Measurements from ENCODE around the gene CDKN2B. TPM values are rescaled to one million over a fixed set of nuclear protein-coding genes. Genes with fewer than 3 reads are reported as not detected.
A peak's percentile ranks its signal among the peaks of the same experiment; 100 is the strongest.
"Not testable (repeated sequence)": the region's sequence is repeated elsewhere in the genome, so short reads cannot be mapped to it uniquely, and the experiment has no call there.

The CDKN2B gene
- total RNA-seq, 2 donors from 2014 or later: 0.19 to 0.76 TPM

DNA sequence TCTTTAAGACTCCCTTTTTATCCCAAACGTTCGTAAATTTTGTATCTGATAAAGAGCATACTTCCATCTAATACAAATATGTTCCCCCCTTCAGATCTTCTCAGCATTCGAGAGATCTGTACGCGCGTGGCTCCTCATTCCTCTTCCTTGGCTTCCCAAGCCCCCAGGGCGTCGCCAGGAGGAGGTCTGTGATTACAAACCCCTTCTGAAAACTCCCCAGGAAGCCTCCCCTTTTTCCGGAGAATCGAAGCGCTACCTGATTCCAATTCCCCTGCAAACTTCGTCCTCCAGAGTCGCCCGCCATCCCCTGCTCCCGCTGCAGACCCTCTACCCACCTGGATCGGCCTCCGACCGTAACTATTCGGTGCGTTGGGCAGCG, 34.8 kb downstream of the CDKN2B start:
- Mint-ChIP-seq H3K4me3 (peak overlapping the region; percentile 71), H3K36me3 (ENCODE audit: low read depth) (peaks cover 39% of the 10 kb centered on the region), H3K9me3 (no peaks in the 10 kb centered on the region), H3K4me1 (peaks cover 16% of the 10 kb centered on the region), H3K27me3 (peaks cover 81% of the 10 kb centered on the region), H3K27ac (no peak overlapping the region)
- no peak for ATAC-seq (replicated peaks)

DNA sequence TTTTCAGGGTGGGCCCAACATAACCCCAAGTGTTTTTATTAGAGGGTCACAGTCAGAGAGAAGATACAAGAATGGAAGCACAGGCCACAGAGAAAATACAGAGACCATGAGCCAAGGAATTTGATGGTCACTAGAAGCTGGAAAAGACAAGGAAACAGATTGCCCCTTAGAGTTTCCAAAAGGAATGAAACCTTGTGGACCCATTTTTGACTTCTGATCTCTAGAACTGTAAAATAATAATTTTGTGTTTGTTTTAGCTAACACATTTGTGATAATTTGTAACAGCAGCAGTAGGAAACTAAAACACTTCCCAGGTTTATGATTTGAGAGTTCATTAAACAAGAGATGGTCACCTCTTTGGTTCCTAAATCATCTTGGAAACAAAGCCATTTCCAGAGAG, 36.7 kb downstream of the CDKN2B start:
- Mint-ChIP-seq H3K9me3 (peaks cover 8% of the 10 kb centered on the region), H3K4me1 (peaks cover 22% of the 10 kb centered on the region), H3K36me3 (ENCODE audit: low read depth) (peaks cover 49% of the 10 kb centered on the region), H3K27me3 (peaks cover 85% of the 10 kb centered on the region), H3K27ac (no peak overlapping the region), H3K4me3 (no peak overlapping the region)
- no peak for ATAC-seq (replicated peaks)

DNA sequence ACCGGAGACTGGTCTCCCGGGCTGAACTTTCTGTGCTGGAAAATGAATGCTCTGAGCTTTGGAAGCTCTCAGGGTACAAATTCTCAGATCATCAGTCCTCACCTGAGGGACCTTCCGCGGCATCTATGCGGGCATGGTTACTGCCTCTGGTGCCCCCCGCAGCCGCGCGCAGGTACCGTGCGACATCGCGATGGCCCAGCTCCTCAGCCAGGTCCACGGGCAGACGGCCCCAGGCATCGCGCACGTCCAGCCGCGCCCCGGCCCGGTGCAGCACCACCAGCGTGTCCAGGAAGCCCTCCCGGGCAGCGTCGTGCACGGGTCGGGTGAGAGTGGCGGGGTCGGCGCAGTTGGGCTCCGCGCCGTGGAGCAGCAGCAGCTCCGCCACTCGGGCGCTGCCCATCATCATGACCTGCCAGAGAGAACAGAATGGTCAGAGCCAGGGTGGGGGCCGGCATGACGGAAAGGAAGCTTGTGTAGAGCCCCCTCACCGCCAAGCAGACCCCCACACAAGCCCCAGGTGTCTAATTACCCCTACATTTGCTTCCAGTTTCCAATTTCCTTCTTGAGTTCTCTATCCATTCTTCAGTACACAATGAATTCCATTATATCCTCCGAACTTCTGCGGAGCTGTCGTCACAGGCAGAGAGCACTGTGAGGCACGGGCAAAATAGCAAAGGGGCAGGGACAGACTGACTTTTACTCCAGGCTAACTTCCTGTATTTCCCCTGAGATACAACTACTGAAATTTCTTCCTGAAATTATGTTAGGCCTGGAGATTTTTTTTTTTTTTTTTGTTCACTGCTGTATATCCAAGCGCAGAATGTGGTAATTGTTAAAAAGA, 38.1 kb downstream of the CDKN2B start:
- Mint-ChIP-seq H3K27ac (no peak overlapping the region), H3K4me3 (no peak overlapping the region), H3K9me3 (peaks cover 11% of the 10 kb centered on the region), H3K36me3 (ENCODE audit: low read depth) (peaks cover 55% of the 10 kb centered on the region), H3K27me3 (peaks cover 90% of the 10 kb centered on the region), H3K4me1 (peaks cover 24% of the 10 kb centered on the region)
- ATAC-seq (replicated peaks): no peak

DNA sequence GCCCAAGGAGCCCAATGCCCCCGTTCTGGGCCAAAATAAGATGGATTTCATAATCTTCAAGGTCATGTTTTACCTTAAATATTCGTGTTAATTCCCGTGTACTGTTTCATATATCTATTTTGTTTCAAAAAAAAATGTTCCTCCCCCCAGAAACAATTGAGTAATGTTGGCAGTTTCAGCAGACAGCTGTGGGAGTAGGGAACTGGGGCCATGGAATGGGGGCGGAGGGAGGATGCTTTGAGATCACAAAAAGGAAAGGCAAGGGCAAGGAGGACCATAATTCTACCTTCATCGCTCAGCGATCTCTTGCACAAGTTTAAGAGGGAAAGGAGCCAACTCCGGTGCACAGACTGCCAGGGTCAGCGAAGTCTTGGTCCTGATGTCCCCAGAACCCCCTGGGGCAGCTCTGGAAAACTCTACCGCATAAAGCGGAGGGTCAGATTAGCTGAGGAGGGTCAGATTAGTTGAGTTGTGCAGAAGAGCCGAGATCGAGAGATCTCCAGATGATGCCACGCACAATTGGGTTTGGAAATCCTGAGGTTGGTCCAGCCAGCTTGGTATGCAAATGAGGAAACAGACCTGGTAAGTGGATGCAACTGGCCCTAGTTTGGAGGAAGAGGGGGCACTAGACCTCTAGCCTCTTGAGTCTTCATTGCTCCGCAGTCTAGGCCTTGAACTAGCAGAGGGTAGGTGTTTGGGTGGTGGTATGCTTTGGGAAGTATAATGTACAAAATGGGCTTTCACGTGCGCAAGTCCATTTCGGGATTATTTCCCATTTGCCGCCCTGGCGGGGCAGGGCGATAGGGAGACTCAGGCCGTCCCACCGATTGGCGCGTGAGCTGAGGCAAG, 38.9 kb downstream of the CDKN2B start:
- no peak for ATAC-seq (replicated peaks)
- peaks cover 31% of the 10 kb centered on the region for H3K4me1 Mint-ChIP-seq
- H3K27me3 Mint-ChIP-seq: peaks cover 90% of the 10 kb centered on the region
- H3K4me3 Mint-ChIP-seq: no peak overlapping the region
- peaks cover 52% of the 10 kb centered on the region for H3K36me3 Mint-ChIP-seq (ENCODE audit: low read depth)
- no peak overlapping the region for H3K27ac Mint-ChIP-seq
- H3K9me3 Mint-ChIP-seq: peaks cover 11% of the 10 kb centered on the region

DNA sequence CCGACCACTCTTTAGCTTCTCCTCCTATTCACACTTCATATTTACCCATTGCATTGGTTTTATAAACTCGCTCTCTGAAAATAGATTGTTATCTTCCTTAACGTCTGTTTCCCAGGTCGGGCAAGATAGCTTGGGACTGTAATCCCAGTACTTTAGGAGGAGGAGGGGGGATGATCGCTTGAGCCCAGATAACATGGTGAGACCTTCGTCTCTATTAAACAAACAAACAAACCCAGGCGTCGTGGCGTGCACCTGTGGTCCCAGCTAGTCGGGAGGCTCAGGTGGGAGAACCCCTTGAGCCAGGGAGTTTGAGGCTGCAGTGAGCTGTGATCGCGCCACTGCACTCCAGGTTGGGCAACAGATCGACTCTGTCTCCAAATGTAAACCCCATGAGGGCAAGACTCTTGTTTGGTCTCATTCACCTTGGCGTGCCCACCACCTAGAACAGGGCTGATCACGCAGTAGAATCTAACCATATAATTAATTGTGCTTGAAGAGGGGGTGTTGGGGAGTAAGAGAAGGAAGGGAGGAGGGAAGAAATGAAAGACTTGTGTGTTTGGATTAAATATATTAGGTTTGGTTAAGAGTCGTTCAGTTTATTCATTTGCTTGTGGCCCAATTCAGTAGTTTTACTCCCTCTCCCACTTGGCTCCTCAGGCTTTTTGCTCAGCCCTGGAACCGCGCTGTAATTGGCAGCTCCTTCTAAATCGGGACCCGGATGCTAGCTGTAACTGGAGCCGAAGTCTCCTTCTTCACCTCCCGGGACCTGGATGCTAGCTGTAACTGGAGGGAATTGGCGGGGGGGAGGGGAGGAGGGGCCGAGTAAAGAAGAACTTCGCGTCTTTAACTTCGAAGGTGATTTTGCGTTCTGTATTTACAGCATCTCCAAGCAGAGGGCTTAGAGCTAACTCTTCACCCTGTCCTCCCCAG, 39.8 kb downstream of the CDKN2B start:
- Mint-ChIP-seq H3K9me3 (peaks cover 11% of the 10 kb centered on the region), H3K36me3 (ENCODE audit: low read depth) (peaks cover 43% of the 10 kb centered on the region), H3K4me1 (peaks cover 26% of the 10 kb centered on the region), H3K27me3 (peaks cover 83% of the 10 kb centered on the region), H3K4me3 (peak overlapping the region; percentile 40), H3K27ac (peak overlapping the region; percentile 20)
- ATAC-seq (replicated peaks): no peak

DNA sequence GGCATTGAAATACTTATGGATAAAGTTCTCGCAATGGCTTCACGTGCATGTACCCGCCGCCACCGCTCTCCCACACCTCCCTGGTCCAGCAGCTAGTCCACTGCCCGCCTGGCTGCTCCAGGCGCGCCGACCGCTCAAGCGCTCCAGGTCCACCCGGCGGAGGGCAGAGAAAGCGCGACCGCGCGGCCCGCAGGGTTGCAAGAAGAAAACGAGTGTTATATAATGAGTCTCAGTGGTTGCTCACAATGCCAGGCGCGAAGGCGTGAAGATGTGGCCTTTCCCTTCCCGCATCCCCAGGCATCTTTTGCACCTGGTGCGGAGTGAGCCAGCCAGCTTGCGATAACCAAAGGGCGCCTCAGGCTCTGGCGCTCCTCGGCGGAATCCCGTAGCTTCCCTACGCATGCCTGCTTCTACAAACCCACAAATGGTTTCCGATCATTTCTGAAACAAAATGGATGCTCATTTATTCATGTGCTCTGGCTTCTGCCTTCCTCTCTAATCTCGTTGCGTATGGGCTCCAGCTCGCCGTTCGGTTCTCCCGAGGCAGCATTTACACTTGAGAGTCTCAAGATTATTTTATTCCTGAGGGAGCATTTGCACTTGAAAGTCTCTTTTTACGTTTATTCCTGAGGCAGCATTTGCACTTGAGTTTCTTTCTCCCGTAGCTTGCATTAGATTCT, 40.6 kb downstream of the CDKN2B start:
- no peak for ATAC-seq (replicated peaks)
- H3K4me3 Mint-ChIP-seq: peak overlapping the region; percentile 40
- H3K36me3 Mint-ChIP-seq (ENCODE audit: low read depth): peaks cover 43% of the 10 kb centered on the region
- H3K9me3 Mint-ChIP-seq: peaks cover 11% of the 10 kb centered on the region
- peak overlapping the region; percentile 20 for H3K27ac Mint-ChIP-seq
- H3K4me1 Mint-ChIP-seq: peaks cover 24% of the 10 kb centered on the region
- peaks cover 83% of the 10 kb centered on the region for H3K27me3 Mint-ChIP-seq

DNA sequence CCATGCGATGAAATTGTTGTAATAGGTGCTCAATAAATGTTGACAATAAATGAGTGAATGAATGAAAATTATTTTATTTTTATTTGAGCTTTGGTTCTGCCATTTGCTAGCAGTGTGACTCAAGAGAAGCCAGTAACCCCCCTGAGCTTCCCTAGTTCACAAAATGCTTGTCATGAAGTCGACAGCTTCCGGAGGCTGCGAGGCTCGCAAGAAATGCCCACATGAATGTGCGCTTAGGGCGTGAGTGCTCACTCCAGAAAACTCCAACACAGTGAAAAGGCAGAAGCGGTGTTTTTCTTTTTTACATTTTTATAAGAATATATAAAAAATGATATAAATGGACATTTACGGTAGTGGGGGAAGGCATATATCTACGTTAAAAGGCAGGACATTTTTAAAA, 41.4 kb downstream of the CDKN2B start:
- Mint-ChIP-seq H3K4me1 (peaks cover 24% of the 10 kb centered on the region), H3K36me3 (ENCODE audit: low read depth) (peaks cover 45% of the 10 kb centered on the region), H3K27me3 (peaks cover 86% of the 10 kb centered on the region), H3K4me3 (no peak overlapping the region), H3K9me3 (peaks cover 11% of the 10 kb centered on the region), H3K27ac (no peak overlapping the region)
- no peak for ATAC-seq (replicated peaks)

DNA sequence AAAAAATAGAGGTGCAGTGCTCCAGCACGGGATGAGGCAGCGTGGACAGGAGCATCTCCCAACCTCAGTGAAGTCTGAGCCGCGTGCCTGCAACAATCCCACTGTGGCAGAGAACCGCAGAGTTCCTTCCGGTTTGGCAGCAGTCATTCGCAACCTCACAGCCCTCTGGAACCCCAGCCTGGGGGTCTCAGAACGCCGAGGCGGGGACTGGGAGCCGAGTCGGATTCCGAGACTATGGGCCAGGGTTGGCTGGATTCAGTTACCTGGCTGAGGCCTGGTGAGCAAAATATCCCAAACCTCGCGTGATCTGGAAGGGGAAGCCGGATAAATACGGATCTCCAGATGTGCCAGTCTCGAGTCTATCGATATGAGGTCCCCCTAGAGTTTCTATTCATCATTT, 41.9 kb downstream of the CDKN2B start:
- Mint-ChIP-seq H3K27me3 (peaks cover 86% of the 10 kb centered on the region), H3K4me1 (peaks cover 24% of the 10 kb centered on the region), H3K36me3 (ENCODE audit: low read depth) (peaks cover 40% of the 10 kb centered on the region), H3K9me3 (peaks cover 11% of the 10 kb centered on the region), H3K4me3 (no peak overlapping the region), H3K27ac (no peak overlapping the region)
- no peak for ATAC-seq (replicated peaks)

DNA sequence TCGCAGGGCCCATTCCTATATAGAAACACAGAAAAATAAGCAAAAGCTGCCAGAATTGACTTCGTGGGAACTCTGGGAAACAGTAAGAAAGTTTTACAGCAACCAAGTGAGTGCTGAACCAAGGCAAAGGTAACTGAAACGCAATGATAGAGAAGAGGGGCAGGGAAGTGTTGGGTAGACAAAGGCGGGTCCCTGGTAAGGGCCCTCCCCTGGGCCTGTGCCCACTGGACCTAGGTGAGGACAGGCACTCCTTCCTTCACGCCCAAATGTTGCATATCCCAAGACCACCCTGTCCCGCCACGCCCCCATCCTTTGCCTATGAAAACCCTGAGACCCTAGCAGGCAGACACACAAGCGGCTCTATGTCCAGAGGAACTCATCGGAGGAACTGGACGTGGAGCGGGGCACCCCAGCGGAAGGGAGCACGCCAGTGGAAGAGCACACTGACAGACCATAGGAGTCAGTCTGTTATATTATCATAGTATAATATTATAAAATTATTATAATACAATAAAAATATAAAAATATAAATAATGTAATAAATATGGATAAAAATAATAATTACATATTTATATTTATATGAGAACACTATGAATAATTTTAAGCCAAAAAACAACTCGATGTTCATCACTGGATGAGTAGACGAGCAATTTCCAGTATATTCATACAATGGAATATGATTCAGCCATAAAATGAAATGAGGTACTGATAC, 42.8 kb downstream of the CDKN2B start:
- Mint-ChIP-seq H3K27ac (no peak overlapping the region), H3K36me3 (ENCODE audit: low read depth) (peaks cover 38% of the 10 kb centered on the region), H3K9me3 (peaks cover 11% of the 10 kb centered on the region), H3K4me1 (peaks cover 23% of the 10 kb centered on the region), H3K27me3 (peaks cover 84% of the 10 kb centered on the region), H3K4me3 (peak overlapping the region; percentile 63)
- ATAC-seq (replicated peaks): no peak

DNA sequence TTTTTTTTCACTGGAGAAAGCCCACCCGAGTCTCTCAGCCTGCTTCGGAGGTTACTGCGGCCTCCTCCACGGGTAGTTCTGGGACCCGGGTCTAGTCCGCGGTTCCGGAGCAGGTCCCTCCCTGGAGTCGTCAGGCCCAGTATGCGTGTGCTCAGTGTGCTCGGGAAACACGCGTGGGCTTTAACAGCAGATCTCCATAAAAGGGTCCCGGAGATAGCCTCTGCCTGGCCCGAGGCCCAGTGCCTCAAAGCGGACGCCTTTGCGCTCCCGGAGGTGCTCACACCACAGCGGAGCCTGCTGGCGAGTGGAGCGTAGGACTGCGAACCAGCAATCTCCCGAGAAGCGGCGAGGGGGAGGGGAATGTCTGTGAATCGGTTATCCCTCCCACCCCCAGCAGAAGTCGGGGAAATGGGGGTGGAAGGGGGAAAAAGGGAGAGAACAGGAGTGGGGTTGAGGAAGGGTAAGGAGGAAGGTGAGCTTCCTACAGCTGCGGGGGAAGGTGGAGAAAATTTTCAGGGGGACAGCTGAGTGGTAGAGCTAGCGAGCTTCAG, 43.6 kb downstream of the CDKN2B start:
- H3K27ac Mint-ChIP-seq: peak overlapping the region; percentile 19
- H3K9me3 Mint-ChIP-seq: peaks cover 11% of the 10 kb centered on the region
- H3K36me3 Mint-ChIP-seq (ENCODE audit: low read depth): peaks cover 33% of the 10 kb centered on the region
- peak; percentile 79 for ATAC-seq (replicated peaks)
- peaks cover 20% of the 10 kb centered on the region for H3K4me1 Mint-ChIP-seq
- peaks cover 83% of the 10 kb centered on the region for H3K27me3 Mint-ChIP-seq
- peak overlapping the region; percentile 63 for H3K4me3 Mint-ChIP-seq

DNA sequence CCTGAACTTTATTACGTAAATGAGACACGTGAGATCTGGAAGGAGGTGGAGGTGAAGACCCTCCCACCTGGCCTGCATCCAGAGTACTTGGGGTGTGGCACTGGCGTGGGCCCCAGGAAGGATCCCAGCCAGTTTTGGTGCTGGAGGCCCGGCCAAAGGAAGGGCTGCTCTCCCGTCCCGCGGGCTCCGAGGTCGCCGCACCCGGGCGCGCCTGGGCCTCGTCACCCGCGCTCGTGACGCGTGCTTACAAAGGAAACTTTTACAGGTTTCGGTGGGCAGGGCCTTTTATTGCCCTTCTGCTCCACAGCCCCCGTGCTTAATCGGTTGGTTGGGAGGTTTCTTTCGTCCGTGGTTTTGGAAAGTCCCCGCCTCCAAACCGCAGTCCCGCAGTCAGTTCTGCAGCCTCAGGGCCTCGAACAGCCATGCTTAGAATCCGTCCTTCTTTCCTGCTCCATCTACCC, 44.1 kb downstream of the CDKN2B start:
- Mint-ChIP-seq H3K36me3 (ENCODE audit: low read depth) (peaks cover 28% of the 10 kb centered on the region), H3K27ac (no peak overlapping the region), H3K27me3 (peaks cover 83% of the 10 kb centered on the region), H3K4me3 (peak overlapping the region; percentile 63), H3K4me1 (peaks cover 17% of the 10 kb centered on the region), H3K9me3 (peaks cover 11% of the 10 kb centered on the region)
- ATAC-seq (replicated peaks): peak; percentile 78

DNA sequence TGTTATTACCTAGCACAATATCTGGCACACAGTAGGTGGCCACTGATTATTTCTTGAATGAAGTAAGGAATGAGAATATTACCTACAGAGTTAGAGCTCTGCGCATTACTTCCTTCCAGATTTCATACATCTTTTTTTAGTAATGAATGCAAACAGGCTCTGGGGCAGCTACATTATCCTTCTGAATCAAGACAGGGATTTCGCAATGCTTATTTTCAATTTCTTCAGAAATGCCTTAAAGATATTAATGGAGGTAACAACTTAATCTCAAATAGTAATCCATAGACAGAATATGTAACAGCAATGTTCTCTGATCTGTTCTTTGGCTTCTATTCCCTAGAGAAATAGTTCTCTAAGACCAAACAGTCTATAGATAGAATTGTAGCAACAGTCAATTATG, 47.5 kb downstream of the CDKN2B start:
- H3K9me3 Mint-ChIP-seq: peaks cover under 1% of the 10 kb centered on the region
- H3K36me3 Mint-ChIP-seq (ENCODE audit: low read depth): peaks cover 7% of the 10 kb centered on the region
- H3K27me3 Mint-ChIP-seq: peaks cover 53% of the 10 kb centered on the region
- no peak for ATAC-seq (replicated peaks)
- peaks cover 9% of the 10 kb centered on the region for H3K4me1 Mint-ChIP-seq
- no peak overlapping the region for H3K27ac Mint-ChIP-seq
- H3K4me3 Mint-ChIP-seq: no peak overlapping the region

DNA sequence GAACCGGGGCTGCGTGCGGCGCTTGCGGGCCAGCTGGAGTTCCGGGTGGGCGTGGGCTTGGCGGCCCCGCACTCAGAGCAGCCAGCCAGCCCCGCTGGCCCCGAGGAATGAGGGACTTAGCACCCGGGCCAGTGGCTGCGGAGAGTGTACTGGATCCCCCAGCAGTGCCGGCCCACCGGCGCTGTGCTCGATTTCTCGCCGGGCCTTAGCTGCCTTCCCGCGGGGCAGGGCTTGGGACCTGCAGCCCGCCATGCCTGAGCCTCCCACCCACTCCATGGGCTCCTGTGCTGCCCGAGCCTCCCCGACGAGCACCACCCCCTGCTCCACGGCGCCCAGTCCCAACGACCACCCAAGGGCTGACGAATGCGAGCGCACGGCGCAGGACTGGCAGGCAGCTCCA, 49.8 kb downstream of the CDKN2B start:
- not testable (repeated sequence) for H3K4me3 Mint-ChIP-seq; ATAC-seq (replicated peaks)
- H3K27me3 Mint-ChIP-seq: peaks cover 37% of the 10 kb centered on the region

More for the DNA sequence above, 49.8 kb downstream of the CDKN2B start:
- H3K9me3 Mint-ChIP-seq; H3K4me1 Mint-ChIP-seq; H3K36me3 Mint-ChIP-seq (ENCODE audit: low read depth); H3K27ac Mint-ChIP-seq: not testable (repeated sequence)
